ENCODE data around the gene NCF1.
"Not testable (repeated sequence)": the region's sequence is repeated elsewhere in the genome, so short reads cannot be mapped to it uniquely, and the experiment has no call there.

NCF1 gene

DNA sequence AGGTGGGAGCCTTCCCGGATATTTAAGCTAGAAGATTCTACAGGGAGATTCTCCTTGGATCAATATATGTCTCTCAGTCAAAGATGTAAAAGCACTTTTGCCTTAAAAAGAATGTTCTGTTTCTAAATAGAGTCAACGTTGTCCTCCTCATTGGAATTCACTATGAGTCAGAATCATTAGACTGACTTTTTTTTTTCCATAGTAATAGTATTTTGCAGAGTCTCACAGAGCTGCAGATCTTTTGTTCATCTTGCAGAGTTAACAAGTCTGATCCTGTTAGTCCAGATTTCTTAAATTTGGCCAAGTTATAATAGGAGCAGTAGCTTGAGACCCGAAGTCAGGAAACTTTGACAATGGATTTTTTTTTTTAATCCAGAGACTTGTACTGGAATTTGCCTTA is 14.8 kb upstream of the NCF1 start:
- H3K27me3 ChIP-seq (replicated peaks; ENCODE audit: control insufficient read depth, insufficient read depth, low read length); H3K9ac ChIP-seq (ENCODE audit: low read length); H3K36me3 ChIP-seq (ENCODE audit: control insufficient read depth, insufficient read depth, low read length, severe bottlenecking); H3K4me3 ChIP-seq (ENCODE audit: low read length); H3K9me3 ChIP-seq (ENCODE audit: control insufficient read depth, low read length); DNase-seq (ENCODE audit: low read depth); H3K4me1 ChIP-seq (ENCODE audit: control insufficient read depth, insufficient read depth, low read length): not testable (repeated sequence)

DNA sequence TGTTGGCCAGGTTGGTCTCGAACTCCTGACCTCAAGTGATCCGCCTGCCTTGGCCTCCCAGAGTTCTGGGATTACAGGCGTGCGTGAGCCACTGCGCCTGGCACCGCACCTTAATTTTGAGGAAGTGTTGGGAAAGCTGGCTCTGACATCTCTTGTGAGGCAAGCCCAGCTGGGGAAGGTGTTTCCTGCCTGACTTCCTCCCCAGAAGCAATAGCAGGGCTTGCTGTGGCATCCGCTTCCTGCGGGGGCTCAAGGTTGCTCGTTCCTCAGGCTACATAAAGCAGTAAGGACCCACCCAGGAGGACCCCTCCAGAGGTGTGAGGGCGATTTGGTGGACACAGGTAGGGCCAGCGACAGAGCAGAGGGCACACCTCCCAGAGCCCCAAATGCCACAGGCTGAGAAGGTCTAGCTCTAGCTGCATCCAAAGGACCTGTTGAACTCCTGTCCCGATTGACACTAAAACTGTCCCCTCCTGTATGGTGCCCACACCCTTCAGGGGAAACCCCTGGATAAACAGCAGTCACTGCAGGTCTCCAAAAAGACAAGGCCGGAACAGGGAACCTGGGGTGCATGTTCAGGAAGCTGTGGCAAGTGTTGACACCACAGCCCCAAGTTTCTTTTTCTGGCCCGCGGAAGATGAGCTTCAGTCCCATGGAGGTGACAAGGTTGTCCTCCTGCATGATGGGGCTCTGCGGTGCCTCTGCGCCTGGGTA is 8.4 kb upstream of the NCF1 start:
- not testable (repeated sequence) for H3K4me3 ChIP-seq (ENCODE audit: low read length); H3K4me1 ChIP-seq (ENCODE audit: control insufficient read depth, insufficient read depth, low read length); H3K9ac ChIP-seq (ENCODE audit: low read length); H3K27me3 ChIP-seq (replicated peaks; ENCODE audit: control insufficient read depth, insufficient read depth, low read length); DNase-seq (ENCODE audit: low read depth); H3K9me3 ChIP-seq (ENCODE audit: control insufficient read depth, low read length); H3K36me3 ChIP-seq (ENCODE audit: control insufficient read depth, insufficient read depth, low read length, severe bottlenecking)

DNA sequence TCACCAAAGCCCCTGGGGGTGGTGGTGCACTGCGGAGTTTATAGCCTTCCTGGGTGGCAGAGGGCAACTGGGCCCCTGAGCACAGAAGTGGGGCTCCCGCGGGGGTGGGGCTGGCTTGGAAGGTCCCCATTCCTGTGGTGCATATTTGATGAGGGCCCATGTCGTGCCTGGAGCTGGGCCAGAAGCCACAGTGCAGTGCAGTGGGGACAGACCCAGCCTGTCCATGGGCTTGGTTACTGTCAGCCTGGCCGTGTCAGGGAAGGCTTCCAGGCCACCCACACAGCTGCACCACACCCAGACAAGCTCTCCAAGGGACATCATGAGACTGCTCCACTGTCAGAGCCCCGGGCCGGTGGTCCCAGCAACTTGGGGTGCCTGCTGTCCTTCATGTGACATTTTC is 7.3 kb upstream of the NCF1 start:
- DNase-seq (ENCODE audit: low read depth); H3K27me3 ChIP-seq (replicated peaks; ENCODE audit: control insufficient read depth, insufficient read depth, low read length); H3K36me3 ChIP-seq (ENCODE audit: control insufficient read depth, insufficient read depth, low read length, severe bottlenecking); H3K4me1 ChIP-seq (ENCODE audit: control insufficient read depth, insufficient read depth, low read length); H3K9ac ChIP-seq (ENCODE audit: low read length); H3K4me3 ChIP-seq (ENCODE audit: low read length); H3K9me3 ChIP-seq (ENCODE audit: control insufficient read depth, low read length): not testable (repeated sequence)

GRCh38 chr7:74766991-74767390 is 6.8 kb upstream of the NCF1 start:
- DNase-seq (ENCODE audit: low read depth); H3K27me3 ChIP-seq (replicated peaks; ENCODE audit: control insufficient read depth, insufficient read depth, low read length); H3K36me3 ChIP-seq (ENCODE audit: control insufficient read depth, insufficient read depth, low read length, severe bottlenecking); H3K4me3 ChIP-seq (ENCODE audit: low read length); H3K9ac ChIP-seq (ENCODE audit: low read length); H3K9me3 ChIP-seq (ENCODE audit: control insufficient read depth, low read length); H3K4me1 ChIP-seq (ENCODE audit: control insufficient read depth, insufficient read depth, low read length): not testable (repeated sequence)

DNA sequence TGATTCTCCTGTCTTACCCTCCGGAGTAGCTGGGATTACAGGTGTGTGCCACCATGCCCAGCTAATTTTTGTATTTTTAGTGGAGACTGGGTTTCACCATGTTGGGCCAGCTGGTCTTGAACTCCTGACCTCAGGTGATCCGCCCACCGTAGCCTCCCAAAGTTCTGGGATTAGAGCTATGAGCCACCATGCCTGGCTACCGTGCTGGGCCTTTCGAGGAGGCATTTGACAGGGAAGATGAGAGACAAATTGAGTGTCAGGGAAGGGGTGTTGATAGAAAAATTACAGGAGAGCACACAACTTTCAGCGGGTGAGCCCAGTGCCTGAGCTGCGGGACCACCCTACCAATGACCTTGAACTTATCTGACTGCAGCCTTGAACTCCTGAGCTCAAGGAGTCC is 3.7 kb upstream of the NCF1 start:
- not testable (repeated sequence) for H3K36me3 ChIP-seq (ENCODE audit: control insufficient read depth, insufficient read depth, low read length, severe bottlenecking); DNase-seq (ENCODE audit: low read depth); H3K9me3 ChIP-seq (ENCODE audit: control insufficient read depth, low read length); H3K27me3 ChIP-seq (replicated peaks; ENCODE audit: control insufficient read depth, insufficient read depth, low read length); H3K9ac ChIP-seq (ENCODE audit: low read length); H3K4me3 ChIP-seq (ENCODE audit: low read length); H3K4me1 ChIP-seq (ENCODE audit: control insufficient read depth, insufficient read depth, low read length)

DNA sequence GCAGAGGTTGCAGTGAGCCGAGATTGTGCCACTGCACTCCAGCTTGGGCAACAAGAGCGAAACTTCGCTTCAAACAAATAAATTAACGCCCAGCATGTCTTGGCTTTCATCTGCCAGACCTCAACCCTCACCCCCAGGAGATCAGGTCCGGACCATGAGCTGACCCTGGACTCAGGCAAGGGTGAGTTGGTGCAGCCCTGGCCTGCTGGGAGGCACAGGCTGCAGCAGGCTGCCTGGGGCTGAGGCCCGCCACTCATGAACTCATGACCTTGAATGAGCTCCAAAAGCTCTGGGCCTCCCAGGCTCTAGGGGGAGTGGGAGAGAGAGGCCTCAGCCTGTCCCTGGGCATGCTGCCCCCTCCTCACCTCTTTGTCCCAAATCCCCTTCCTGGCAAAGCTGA is 1.7 kb upstream of the NCF1 start:
- H3K4me3 ChIP-seq (ENCODE audit: low read length); H3K9me3 ChIP-seq (ENCODE audit: control insufficient read depth, low read length); H3K4me1 ChIP-seq (ENCODE audit: control insufficient read depth, insufficient read depth, low read length); H3K27me3 ChIP-seq (replicated peaks; ENCODE audit: control insufficient read depth, insufficient read depth, low read length); DNase-seq (ENCODE audit: low read depth); H3K9ac ChIP-seq (ENCODE audit: low read length); H3K36me3 ChIP-seq (ENCODE audit: control insufficient read depth, insufficient read depth, low read length, severe bottlenecking): not testable (repeated sequence)

DNA sequence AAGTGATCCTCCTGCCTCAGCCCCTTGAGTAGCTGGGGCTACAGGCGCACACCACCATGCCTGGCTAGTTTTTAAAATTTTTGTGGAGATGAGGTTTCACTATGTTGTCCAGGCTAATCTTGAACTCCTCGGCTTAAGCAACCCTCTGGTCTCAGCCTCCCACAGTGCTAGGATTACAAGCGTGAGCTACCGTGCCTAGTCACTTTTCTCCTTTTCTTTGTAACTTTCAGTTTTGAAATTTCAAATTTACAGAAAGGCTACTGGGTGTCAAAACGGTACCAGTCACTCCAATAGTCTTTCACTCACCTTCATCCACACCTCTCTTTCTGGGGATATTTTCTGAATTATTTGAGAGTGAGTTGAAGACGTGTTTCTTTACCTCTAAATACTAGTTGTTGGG is 1.3 kb downstream of the NCF1 start:
- DNase-seq (ENCODE audit: low read depth); H3K9ac ChIP-seq (ENCODE audit: low read length); H3K4me1 ChIP-seq (ENCODE audit: control insufficient read depth, insufficient read depth, low read length); H3K27me3 ChIP-seq (replicated peaks; ENCODE audit: control insufficient read depth, insufficient read depth, low read length); H3K9me3 ChIP-seq (ENCODE audit: control insufficient read depth, low read length); H3K4me3 ChIP-seq (ENCODE audit: low read length); H3K36me3 ChIP-seq (ENCODE audit: control insufficient read depth, insufficient read depth, low read length, severe bottlenecking): not testable (repeated sequence)

DNA sequence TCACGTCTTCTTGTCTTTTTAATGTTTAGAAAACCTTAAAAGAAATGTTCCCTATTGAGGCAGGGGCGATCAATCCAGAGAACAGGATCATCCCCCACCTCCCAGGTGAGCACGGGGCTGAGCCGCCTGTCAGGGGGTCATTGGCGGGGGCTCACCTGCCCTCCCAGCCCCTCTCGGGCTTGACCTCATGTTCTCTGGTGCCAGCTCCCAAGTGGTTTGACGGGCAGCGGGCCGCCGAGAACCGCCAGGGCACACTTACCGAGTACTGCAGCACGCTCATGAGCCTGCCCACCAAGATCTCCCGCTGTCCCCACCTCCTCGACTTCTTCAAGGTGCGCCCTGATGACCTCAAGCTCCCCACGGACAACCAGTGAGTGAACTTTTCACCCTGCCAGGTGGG is 5.2 kb downstream of the NCF1 start:
- H3K4me3 ChIP-seq (ENCODE audit: low read length); H3K9ac ChIP-seq (ENCODE audit: low read length); DNase-seq (ENCODE audit: low read depth); H3K36me3 ChIP-seq (ENCODE audit: control insufficient read depth, insufficient read depth, low read length, severe bottlenecking); H3K9me3 ChIP-seq (ENCODE audit: control insufficient read depth, low read length); H3K4me1 ChIP-seq (ENCODE audit: control insufficient read depth, insufficient read depth, low read length); H3K27me3 ChIP-seq (replicated peaks; ENCODE audit: control insufficient read depth, insufficient read depth, low read length): not testable (repeated sequence)

GRCh38 chr7:74781746-74782145 is 7.9 kb downstream of the NCF1 start:
- H3K4me1 ChIP-seq (ENCODE audit: control insufficient read depth, insufficient read depth, low read length); H3K4me3 ChIP-seq (ENCODE audit: low read length); DNase-seq (ENCODE audit: low read depth); H3K36me3 ChIP-seq (ENCODE audit: control insufficient read depth, insufficient read depth, low read length, severe bottlenecking); H3K27me3 ChIP-seq (replicated peaks; ENCODE audit: control insufficient read depth, insufficient read depth, low read length); H3K9me3 ChIP-seq (ENCODE audit: control insufficient read depth, low read length); H3K9ac ChIP-seq (ENCODE audit: low read length): not testable (repeated sequence)

DNA sequence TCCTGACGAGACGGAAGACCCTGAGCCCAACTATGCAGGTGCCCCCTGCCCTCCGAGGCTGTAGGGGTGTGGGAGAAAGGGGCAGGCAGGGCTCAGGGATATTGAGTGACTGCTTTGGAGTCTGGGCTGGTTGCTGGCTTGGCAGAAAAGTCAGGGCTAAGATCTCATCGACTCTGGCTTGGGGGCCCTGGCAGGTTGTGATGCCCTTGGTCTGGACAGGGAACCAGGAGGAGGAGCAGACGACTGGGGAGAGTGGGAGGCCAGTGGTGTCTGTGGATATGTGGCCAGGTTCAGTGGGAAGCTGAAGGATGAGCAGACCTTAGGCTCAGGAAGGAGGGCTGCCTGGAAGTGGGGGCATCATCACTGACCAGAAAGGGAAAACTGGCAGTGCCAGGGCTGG is 9.8 kb downstream of the NCF1 start:
- not testable (repeated sequence) for H3K4me3 ChIP-seq (ENCODE audit: low read length); H3K27me3 ChIP-seq (replicated peaks; ENCODE audit: control insufficient read depth, insufficient read depth, low read length); H3K9ac ChIP-seq (ENCODE audit: low read length); H3K9me3 ChIP-seq (ENCODE audit: control insufficient read depth, low read length); H3K4me1 ChIP-seq (ENCODE audit: control insufficient read depth, insufficient read depth, low read length); DNase-seq (ENCODE audit: low read depth); H3K36me3 ChIP-seq (ENCODE audit: control insufficient read depth, insufficient read depth, low read length, severe bottlenecking)

DNA sequence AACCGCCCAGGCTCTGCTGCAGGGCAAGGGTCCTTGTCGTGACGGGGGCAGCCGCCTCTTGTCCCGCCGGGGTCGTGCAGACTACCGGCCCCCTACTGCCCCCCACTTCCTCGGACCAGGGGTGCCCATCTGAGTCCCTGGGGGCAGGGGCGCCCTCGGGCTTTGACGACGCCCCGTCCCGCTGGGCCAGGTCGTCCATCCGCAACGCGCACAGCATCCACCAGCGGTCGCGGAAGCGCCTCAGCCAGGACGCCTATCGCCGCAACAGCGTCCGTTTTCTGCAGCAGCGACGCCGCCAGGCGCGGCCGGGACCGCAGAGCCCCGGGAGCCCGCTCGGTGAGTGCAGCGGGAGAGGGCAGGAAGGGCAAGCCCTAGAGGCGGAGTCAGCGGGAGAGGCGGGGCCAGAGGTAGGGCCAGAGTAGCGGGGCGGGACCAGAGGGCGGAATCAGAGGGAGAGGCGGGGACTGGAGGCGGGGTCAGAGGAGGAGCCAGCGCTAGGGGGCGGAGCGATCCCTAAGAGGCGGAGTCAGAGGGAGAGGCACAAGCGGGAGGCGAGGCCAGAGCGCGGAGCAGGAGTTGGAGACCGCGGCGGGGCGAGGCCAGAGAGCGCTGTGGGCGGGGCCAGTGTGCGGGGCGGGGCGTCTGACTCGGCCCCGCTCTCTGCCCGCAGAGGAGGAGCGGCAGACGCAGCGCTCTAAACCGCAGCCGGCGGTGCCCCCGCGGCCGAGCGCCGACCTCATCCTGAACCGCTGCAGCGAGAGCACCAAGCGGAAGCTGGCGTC is 14.7 kb downstream of the NCF1 start:
- not testable (repeated sequence) for H3K9ac ChIP-seq (ENCODE audit: low read length); H3K4me3 ChIP-seq (ENCODE audit: low read length); H3K27me3 ChIP-seq (replicated peaks; ENCODE audit: control insufficient read depth, insufficient read depth, low read length); H3K36me3 ChIP-seq (ENCODE audit: control insufficient read depth, insufficient read depth, low read length, severe bottlenecking); H3K4me1 ChIP-seq (ENCODE audit: control insufficient read depth, insufficient read depth, low read length); H3K9me3 ChIP-seq (ENCODE audit: control insufficient read depth, low read length)
- peak; percentile 80 for DNase-seq (ENCODE audit: low read depth)
